ENCODE measurements around the gene PACS2.

The PACS2 gene

DNA sequence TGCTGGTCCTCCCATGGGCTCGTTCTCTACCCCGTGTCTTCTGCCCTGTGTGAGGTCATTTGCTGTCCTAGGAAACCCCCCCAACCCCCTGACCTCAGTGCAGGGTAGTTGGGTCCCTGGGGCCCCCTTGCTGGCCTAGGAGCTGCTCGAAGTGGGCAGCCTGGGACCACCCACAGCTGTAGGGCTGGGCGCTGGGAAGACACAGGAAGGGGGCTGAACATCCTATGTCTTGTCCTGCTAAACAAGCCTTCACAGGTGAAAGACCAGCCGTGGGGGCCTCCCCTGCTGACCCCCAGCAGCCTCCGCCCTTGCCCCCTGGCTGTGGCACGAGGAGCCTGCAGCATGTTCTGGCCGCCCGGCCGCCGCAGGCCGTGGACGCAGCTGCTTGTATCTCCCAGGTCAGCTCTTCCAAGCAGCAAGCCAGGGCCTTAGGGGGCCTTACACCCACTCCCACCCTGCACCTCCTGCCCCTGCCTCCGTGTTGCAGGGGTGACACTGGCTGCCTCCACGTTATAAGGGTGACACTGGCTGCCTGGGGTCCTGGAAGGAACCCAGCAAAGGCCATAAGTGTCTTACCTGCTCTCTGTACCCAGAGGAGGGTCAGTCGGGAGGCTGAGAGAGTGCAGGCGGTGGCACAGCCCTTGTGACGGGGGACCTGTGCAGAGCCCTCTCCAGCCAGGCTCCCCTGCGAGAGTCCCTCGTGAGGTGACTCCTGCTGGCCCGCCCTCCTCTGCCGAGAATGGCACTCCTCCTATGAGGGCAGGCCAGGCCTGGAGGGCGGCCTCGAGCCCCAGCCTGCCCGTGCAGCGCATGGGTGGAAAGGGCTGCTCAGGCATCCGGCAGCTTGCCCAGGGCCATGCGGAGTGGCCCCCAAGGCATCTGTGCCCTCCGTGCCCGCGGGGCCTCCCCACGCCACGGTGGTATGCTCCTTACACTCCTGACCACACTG, 72.3 kb downstream of the PACS2 start:
- no peak for DNase-seq

DNA sequence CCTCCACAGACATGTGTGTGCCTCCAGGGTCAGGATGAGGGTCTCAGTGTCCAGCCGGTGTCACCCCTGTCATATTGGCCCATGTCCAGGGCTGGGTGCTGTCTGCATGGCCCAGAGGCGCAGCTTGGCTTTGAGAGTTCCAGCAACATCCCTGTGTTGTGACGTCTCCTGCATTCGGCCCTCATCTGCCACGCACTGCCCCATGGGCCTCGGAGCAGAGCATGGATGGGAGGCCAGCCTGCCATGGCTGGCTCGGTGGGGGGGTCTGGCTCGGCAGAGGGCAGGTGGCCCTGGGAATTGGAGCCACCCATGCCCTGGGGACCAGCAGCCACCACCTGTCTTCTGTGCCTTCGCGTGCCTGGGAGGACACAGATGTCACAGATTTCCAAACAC, 73.0 kb downstream of the PACS2 start:
- DNase-seq: no peak

DNA sequence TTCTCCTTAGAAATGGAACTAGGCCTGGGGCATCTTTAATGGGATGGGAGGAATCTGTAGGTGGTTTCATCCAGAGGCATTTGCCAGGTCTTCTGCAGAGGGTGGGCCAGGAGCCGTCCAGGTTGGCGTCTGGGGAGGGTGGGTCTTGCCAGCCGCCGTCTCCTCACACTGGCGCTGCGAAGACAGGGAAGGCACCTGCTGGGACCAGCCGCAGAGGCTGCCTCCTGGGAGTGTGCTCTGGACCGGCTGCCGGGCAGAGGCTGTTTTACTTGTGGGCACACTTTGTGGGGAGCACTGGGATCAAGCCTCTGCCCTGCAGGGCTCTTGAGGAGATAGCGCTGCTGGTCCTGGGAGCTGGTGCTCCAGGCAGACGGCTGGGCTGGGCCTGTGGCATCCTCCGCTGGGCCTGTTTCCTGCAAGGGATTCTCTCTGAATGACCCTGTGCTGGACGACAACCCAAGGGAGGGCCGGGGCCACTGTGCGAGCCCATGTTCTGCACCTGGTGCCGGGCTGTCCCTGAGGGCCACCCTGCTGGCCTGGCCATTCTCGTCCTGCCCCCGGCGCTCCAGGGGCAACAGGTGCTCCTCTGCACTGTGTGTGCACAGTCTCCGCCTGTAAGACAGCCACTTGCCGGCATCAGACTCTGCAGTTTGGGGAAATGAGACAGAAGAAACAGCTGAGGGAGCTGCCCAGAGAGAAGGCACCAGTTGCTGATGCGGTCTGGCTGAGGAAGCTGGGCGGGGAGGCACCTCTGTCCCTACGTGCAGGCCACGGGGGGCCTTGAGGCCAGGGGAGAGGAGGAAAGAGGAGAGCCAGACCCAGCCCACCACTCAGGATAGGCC, 73.8 kb downstream of the PACS2 start:
- DNase-seq: no peak

DNA sequence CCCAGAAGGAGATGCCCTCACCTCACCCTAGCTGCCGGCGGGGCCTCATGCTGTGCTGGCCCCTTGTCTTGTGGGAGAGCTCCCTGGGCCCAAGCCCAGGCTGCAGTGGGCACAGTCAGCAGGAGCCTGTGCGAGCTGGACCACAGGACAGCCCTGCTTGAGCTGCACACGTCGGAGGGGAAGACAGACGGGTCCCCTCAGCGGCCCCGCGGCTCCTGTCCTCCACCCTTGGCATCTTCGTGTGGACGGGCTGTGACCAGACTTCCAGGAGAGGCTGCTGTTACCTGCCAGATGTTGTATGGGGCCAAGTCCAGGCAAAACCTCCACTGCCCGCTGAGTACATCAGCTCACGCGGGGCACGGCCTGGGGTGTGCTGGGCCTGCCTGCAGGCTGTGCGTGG, 74.4 kb downstream of the PACS2 start:
- no peak for DNase-seq

DNA sequence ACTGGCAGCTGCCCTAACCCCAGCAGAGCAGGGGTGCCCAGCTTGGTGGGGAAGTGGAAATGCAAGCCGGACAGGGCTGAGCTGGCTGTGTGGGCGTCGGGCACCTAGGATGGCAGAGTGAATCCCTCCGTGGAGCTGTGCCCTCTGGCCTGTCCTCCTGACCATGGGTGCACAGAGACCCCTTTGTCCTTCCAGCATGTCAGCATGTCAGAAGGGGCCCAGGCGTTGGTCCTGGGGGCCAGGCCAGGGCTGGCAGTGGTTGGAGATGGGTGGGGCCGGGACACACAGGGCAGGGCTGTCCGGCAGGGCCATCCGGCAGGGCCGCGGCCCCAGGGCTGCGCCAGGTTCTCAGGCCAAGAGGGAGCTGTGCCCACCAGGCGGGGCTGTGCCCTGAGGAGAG, 75.0 kb downstream of the PACS2 start:
- DNase-seq: no peak

DNA sequence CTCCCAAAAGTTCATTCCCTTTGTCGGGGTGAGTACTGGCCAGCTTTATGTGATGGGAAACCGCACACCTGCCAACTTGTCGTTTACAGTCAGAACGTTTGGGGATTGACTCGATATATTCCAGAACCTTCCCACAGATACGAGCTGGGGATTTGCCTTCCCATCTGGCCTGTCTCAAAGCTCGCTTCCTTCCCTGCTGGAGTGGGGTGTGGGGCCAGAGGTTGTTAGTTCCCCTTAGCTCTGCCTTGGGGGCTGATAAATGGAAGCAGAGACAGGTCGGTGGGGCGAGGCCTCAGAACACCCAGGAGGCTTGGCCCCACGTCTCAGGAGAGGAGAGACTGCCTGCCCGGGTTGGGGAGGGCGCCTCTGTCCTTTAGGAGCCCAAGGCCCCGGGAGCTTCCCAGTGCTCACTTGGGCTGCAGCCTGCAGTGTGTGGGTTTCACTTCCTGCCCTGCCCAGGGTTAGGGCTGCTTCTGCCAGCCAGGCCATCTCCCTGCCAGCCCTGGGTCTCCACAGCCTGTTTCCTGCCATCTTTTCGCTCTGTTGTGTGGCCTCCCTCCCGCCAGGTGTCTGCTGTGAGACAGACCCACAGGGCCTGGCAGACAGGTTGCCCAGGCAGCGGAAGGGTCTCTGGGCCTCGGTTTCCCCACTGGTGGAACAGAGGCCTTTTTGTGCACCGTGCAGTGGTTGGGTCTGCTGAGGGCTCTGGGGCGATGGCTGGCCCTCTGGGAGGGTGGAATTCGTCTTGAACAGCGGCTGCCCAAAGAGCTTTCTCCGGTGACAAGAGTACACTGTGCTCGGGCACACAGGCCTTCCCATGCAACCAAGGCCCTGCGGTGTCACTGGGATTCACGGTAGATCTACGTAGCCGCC, 75.7 kb downstream of the PACS2 start:
- no peak for DNase-seq

DNA sequence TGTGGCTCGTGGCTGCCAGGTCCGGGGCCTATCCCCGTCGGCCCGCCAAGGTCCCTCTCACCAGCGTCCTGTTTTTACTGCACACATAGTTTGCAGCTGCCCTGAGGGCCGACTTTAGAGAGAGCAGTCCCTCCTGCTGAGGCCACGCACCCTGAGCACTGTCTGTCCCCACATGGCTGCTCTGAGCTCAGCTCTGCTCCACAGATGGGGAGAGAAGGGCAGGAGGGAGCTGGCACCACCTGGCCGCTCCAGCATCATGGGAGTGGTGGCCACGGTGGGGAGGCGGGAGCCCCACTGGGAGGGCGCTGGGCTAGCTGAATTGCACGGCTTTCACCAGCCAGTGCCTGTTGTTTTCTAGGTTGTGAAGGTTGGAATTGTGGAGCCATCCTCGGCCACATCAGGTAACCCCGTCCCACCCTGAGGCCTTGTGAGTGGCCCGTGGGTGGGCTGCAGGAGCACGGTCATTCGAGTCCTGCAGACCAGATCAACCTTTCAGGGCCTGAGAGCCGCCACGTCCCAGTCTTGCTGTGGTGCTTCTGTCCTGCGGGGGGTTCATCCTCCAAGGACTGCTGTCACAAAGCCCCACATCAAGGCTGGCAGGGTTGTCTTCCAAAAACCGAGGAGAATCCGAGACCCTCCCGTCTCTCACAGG, 76.4 kb downstream of the PACS2 start:
- DNase-seq: no peak

DNA sequence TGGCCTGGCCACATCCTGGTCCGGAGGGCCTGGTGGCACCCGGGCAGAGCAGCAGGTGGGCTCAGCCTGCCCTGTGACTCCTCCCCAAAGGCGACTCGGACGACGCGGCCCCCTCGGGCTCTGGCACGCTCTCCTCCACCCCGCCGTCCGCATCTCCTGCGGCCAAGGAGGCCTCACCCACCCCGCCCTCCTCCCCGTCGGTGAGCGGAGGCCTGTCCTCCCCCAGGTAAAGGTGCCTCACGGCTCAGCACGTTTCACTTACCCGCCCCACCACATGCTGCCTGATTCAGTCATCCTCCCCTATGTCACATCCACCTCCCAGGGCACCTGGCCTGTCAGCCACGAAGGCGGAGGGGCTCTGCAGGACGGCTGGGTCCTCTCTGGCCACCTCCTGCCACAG, 77.0 kb downstream of the PACS2 start:
- DNase-seq: no peak

DNA sequence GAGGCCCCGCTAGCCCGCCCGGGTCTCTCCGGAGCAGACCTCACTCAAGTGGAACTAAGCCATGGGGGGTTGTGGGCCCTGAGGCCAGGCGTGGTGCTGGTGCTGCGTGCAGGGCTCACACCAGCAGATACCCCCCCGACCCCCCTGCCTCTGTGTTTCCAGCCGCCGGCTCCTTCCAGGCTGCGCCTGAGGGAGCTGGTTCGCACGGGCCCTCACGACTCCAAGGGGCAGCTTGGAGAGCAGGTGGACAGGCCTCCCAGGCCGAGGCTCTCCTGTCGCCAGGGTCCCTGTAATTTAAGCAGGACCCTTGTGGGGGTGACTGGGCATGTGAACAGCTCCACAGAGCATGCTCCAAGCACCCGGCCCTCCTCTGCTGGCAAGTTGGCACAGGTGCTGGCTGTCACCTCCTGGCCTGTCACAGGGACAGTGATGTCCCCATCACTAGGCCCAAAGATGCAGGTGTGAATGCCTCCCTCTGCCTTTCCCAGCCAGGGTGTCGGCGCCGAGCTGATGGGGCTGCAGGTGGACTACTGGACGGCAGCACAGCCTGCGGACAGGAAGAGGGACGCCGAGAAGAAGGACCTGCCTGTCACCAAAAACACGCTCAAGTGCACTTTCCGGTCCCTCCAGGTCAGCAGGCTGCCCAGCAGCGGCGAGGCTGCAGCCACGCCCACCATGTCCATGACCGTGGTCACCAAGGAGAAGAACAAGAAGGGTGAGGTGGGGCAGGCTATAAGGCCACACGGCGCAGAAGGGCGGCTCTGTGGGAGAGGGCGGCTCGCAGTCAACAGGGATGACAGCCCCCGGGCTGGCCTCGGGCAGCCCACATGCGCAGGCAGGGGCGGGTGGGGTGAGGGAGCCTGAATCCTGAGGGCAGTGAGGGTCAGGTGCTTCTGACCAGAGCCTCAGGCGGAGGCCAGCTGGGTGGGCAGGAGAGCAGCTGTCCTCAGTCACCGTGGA, 77.9 kb downstream of the PACS2 start:
- DNase-seq: peak; percentile 34

DNA sequence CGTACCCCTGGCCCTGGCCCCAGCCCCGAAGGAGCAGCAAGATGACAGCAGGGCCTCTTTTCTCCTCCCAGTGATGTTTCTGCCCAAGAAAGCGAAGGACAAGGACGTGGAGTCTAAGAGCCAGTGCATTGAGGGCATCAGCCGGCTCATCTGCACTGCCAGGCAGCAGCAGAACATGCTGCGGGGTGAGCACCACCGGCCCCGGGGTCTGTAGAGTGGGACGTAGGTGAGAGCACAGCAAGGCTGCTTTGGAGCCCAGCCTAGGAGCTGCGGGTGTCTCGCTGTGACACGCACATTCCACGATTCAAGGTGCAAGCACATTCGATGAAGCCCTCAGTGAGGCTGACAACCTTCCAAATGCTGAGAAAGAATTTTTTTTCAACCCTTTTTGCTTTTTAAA, 78.6 kb downstream of the PACS2 start:
- DNase-seq: no peak

DNA sequence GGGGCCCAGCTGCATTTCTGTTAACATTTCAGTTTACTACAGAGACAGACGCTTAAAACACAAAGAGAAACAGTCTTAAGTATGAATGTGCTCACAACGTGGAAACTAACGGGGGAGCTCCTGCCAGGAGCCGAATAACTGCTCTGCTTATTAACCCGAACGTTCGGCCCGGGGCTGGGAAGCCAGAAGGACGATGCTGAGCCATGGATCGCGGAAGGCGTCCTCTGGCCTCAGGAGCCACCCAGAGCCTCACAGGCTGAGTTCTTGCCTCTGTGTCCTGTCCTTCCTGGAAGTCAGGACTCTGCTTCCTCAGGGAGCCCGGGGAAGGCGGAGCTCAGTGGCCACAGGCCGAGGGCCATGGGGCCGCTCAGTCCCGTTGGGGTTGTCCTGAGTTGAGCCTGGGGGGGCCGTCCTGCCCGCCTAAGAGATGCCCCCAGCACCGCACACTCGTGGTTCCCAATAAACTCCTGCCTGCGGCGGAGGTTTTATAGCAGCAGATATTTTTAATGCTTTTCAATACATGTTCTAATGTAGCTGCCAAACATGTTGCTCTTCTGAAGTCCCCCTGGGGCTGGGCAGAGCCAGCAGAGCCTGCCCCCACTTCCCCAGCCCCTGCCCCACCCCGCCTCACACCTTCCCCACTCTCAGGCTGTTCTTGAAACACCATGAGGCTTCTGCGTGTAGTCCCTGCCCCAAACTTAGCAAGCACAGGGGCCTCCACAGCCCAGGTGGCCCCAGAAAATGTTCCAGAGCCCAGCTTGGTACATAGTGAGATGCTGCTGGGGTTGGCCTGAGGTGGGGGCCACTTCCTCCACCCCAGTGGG, 80.4 kb downstream of the PACS2 start:
- DNase-seq: no peak

DNA sequence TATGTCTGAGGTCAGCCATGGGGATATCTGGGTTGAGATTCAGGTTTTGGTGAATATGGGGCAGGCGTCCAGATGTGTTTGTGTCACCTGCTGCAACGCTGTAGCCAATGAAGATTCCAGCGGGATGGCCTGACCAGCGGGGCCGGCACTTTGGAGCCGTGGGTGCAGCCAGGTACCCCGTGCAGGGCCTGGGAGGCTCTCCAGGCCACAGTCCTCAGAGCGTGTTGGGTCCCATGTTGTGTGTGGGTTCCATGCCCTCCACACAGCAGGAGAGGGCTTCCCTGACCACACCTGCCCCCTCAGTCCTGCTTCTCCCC, 80.9 kb downstream of the PACS2 start:
- DNase-seq: no peak

DNA sequence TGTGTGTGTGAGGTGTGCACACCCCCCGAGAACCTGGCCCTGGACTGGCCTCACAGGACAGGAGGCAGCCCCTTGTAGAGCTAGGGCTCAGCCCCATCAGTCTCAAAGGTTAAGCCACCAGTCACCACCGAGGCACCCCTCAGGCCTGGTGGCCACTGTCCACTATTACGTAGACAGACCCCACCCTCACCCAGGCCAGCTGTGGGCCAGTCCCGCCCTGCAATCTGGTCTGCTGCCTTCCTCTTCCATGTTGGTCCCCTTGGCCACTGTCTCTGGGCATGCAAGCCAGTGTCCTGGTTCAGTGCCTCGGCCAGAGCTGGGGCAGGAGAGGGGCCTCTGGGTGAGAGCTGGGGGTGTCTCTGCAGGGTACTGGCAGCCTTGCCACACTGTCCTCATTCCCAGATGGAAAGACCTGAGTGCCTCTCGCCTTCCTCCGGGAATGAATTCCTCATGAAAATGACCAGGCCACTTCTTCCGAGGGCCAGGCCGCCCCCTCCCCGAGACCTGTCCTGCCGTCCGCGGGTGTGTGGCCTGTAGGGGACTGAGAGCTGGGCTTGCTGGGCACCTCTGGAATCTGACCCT, 82.9 kb downstream of the PACS2 start:
- no peak for DNase-seq

DNA sequence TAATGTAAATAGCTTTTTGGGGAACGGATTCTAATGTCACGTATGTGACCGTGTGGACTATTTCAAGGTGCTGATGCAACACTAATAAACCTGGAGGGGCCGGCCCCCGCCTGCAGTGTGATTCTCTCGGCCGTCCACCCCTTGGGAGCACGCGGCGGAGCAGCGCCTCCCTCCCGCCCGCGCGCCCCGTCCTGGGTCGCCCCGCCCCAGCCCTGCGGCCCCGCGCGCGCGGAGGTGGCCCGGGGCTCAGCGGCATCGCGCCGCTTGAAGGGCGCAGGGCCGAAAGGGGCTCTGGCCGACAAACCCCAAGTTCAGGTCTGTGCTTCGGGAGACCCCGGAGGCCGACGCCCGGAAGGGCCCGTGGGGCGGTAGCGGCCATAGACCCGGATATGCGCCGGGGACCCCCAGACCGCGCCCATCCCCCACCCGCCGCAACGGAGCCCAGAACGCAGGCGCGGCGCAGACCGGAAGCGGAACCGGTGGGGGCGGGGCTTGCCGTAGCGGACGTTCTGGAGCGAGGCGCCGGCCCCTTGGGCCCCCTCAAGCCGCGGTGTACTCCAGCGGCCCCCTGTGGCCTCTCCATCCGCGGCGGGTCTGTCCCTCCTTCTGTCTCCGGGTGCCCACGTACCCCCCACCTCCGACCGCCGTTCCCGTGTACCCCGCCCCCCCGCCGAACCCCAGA, 83.6 kb downstream of the PACS2 start, which contains the start of gene TEX22:
TEX22 (plus strand) TSS at position 495 of the 682 bp plus-strand sequence. CDS start 803 bp downstream, outside the sequence.
- peak; percentile 92 for DNase-seq

DNA sequence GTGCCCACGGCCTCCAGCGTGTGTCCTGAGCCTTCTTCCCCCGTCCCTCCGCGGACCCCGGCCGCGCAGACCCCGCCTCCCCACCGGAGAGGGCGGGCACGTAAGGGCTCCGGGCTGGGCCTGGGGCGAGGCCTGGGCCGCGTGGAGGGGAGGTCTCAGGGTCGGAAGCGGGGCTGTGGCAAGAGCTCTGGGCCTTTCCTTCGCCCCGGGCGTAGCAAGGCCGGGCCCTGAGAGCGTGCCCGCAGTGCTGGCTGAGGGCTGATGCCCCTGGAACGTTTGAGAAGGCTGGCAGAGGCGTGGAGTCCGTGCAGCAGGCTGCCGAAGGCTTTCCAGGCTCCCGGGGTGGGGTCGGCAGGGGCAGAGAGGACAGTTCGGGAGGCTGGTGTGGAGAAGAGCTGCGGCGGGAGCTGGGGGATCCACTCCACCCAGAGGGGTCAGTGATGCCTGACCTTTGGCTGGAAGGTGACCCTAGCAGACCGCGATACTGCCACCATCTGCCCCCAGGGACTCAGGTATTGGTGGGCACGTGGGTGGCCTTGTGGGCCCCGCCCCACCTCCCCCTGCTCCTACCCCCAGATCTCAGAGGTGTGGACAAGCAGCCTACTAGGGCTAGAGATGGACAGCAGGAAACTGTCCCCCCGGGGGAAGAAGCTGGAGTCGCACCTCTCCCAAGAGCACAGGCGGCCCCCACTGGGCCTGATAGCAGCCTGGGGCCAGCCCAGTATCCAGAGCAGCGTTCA, 84.3 kb downstream of the PACS2 start:
- DNase-seq: peak; percentile 63

DNA sequence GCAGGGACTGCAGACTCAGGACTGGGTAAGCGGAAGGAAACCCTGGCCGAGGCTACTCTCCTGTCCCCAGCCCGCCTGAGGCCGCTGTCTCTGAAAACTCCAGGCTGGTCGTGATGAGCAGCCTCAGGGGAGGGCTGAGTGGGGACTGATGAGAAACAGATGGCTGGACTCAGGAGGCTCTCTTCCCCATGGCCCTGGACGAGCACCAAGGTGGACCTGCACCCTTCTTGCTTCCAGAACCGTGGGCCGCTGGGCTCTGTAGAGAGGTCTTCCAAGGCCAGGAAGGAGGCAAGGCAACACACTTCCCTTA, 84.9 kb downstream of the PACS2 start:
- DNase-seq: no peak

DNA sequence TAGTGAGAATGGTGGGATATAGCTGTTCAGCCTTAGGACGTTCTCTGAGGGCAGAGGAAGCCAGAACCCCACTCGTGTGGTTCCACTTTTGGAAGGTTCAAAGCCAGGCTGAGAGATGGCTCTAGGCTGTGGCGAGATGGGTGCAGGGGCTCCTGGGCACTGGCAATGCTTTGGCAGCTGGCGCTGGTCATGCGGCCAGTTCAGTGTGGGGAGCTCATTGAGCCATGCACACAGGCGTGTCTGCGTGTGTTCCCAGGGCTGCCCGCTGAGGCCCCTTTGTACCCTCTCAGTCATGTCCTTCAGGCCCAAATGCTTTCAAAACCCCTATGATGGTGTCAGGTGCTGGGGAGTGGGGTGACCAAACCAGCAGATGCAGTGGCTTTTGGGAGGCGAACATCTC, 85.5 kb downstream of the PACS2 start:
- no peak for DNase-seq

DNA sequence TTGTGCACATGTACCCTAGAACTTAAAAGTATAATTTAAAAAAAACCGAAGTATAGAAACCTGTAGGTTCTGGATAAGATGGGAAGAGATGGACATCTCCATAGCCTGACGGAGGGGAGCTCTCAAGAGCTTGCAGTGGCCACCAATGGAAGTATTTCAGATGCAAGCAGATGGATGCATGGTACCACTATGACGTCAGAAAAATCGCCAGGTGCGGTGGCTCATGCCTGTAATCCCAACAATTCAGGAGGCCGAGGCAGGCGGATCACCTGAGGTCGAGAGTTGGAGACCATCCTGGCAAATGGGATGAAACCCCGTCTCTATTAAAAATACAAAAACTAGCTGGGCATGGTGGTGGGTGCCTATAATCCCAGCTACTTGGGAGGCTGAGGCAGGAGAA, 87.2 kb downstream of the PACS2 start:
- DNase-seq: no peak

Measured in right kidney (tissue), 1 donor.